Measurements from ENCODE around the gene BANK1.

The BANK1 gene

GRCh38 chr4:101795704-101796103 lies 5.2 kb downstream of the BANK1 start:
- no peaks in the 10 kb centered on the region for H3K27me3 ChIP-seq (ENCODE audit: insufficient read depth, low read depth, severe bottlenecking)
- H3K27ac ChIP-seq = no peak overlapping the region
- no peaks in the 10 kb centered on the region for H3K36me3 ChIP-seq
- DNase-seq = peak; percentile 16
- H3K4me3 ChIP-seq (ENCODE audit: low read depth, low read length) = no peak overlapping the region
- TF ChIP-seq CTCF (IDR thresholded peaks at IDR 0.05; ENCODE audit: low read depth, low read length) = no peak
- no peaks in the 10 kb centered on the region for H3K9me3 ChIP-seq (ENCODE audit: severe bottlenecking)

GRCh38 chr4:101801958-101802357 lies 11.4 kb downstream of the BANK1 start:
- no peaks in the 10 kb centered on the region for H3K9me3 ChIP-seq (ENCODE audit: severe bottlenecking)
- H3K4me3 ChIP-seq (ENCODE audit: low read depth, low read length) = no peak overlapping the region
- H3K27me3 ChIP-seq (ENCODE audit: insufficient read depth, low read depth, severe bottlenecking) = no peaks in the 10 kb centered on the region
- no peak for TF ChIP-seq CTCF (IDR thresholded peaks at IDR 0.05; ENCODE audit: low read depth, low read length)
- H3K36me3 ChIP-seq = no peaks in the 10 kb centered on the region
- no peak overlapping the region for H3K27ac ChIP-seq
- no peak for DNase-seq

GRCh38 chr4:101806914-101807313 lies 16.4 kb downstream of the BANK1 start:
- Histone ChIP-seq H3K9me3 (ENCODE audit: severe bottlenecking) (no peaks in the 10 kb centered on the region), H3K36me3 (no peaks in the 10 kb centered on the region), H3K4me3 (ENCODE audit: low read depth, low read length) (no peak overlapping the region), H3K27ac (no peak overlapping the region), H3K27me3 (ENCODE audit: insufficient read depth, low read depth, severe bottlenecking) (no peaks in the 10 kb centered on the region)
- TF ChIP-seq CTCF (IDR thresholded peaks at IDR 0.05; ENCODE audit: low read depth, low read length) = no peak
- DNase-seq = no peak

GRCh38 chr4:101807351-101807750 lies 16.8 kb downstream of the BANK1 start:
- no peaks in the 10 kb centered on the region for H3K27me3 ChIP-seq (ENCODE audit: insufficient read depth, low read depth, severe bottlenecking)
- DNase-seq = no peak
- H3K36me3 ChIP-seq = no peaks in the 10 kb centered on the region
- no peak overlapping the region for H3K4me3 ChIP-seq (ENCODE audit: low read depth, low read length)
- no peak for TF ChIP-seq CTCF (IDR thresholded peaks at IDR 0.05; ENCODE audit: low read depth, low read length)
- no peaks in the 10 kb centered on the region for H3K9me3 ChIP-seq (ENCODE audit: severe bottlenecking)
- no peak overlapping the region for H3K27ac ChIP-seq

GRCh38 chr4:101813604-101814003 lies 23.1 kb downstream of the BANK1 start:
- no peak for TF ChIP-seq CTCF (IDR thresholded peaks at IDR 0.05; ENCODE audit: low read depth, low read length)

GRCh38 chr4:101818362-101818761 lies 27.8 kb downstream of the BANK1 start:
- no peaks in the 10 kb centered on the region for H3K9me3 ChIP-seq (ENCODE audit: severe bottlenecking)
- no peaks in the 10 kb centered on the region for H3K36me3 ChIP-seq
- TF ChIP-seq CTCF (IDR thresholded peaks at IDR 0.05; ENCODE audit: low read depth, low read length) = no peak
- H3K27ac ChIP-seq = no peak overlapping the region
- no peaks in the 10 kb centered on the region for H3K27me3 ChIP-seq (ENCODE audit: insufficient read depth, low read depth, severe bottlenecking)
- no peak for DNase-seq
- no peak overlapping the region for H3K4me3 ChIP-seq (ENCODE audit: low read depth, low read length)

More at GRCh38 chr4:101813604-101814003, 23.1 kb downstream of the BANK1 start:
- Histone ChIP-seq H3K9me3 (ENCODE audit: severe bottlenecking) (no peaks in the 10 kb centered on the region), H3K4me3 (ENCODE audit: low read depth, low read length) (no peak overlapping the region), H3K27me3 (ENCODE audit: insufficient read depth, low read depth, severe bottlenecking) (no peaks in the 10 kb centered on the region), H3K36me3 (no peaks in the 10 kb centered on the region), H3K27ac (no peak overlapping the region)
- DNase-seq = no peak

All from WERI-Rb-1 (cell line).